ENCODE data around the gene C17orf67. TPM values are rescaled to one million over a fixed set of nuclear protein-coding genes. Genes with fewer than 3 reads are reported as not detected.

The C17orf67 gene
- total and polyA plus RNA-seq, 9 of the 15 experiments (the other 6 are each of a cell fraction or from before 2014, with no cell fraction given), result 0.07 to 1.7 (median 0.59) TPM

DNA sequence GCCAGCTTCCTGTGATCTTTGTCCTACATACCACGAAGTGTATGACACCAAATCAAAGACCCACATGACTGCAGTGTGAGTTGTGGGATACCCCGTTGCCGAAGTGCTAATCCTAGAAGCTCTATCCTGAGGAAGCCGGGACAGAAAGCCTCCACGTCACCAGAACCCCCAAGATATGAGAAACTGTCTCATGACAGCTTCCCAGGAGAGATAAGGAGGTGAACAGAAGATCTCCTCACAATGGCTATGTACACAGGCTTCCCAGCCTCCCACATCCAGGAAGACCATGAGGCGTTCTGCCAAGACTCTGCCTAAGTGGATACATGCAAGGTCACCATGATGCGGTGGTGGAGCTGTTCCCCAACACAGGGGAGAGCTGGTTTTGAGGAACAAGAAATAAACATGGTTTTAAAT, 43.1 kb upstream of the C17orf67 start (continued):
- TF ChIP-seq ZNF766 (CRISPR knock-in tag; conservative IDR thresholded peaks at IDR 0.05), result peak; percentile 69; the same call in 1 of the 2 replicates

DNA sequence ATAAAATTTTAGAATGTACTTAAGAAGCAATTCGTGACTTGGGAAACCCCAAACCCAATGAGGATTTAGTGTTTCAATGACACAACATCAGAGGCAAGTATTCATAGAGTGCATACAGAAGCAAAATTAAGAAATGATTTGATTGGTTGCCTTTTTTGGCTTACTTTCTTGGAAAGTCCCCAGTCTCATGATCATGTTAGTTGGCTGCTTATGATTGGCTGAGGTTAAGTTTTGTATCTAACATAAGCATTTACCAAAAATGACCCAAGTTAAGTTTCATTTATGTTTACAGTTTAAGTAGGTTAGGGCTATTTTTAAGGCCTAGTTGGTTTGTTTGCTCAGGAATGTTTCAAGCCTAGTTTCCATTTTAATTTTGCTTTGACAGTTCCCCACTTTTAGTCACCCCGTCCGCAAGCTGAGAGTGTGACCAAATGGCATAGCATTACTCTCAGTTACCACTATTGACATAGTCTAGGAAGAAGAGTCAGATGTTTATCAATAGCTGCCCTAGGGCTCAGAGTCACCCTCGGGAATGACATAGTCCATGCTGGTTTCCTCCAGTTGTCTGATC, 36.4 kb upstream of the C17orf67 start:
- no peak overlapping the region for H3K4me2 ChIP-seq (ENCODE audit: insufficient read depth, low read length)
- no peak overlapping the region for H3K27ac ChIP-seq (ENCODE audit: extremely low read depth, low read depth, low read length)
- FAIRE-seq (no peak), ATAC-seq (no peak), DNase-seq (ENCODE audit: extremely low read depth in 1 of 4, low spot score in 3 of 4) (no peak)
- H3K27me3 ChIP-seq (ENCODE audit: control insufficient read depth in 2 of 2, insufficient read depth in 2 of 2, low read length in 2 of 2), result no peaks in the 10 kb centered on the region
- no TSS peak for BruUV-seq (replicated peaks)
- H3K4me1 ChIP-seq (replicated peaks in 1 of 2; ENCODE audit: control insufficient read depth in 2 of 2, insufficient read depth in 2 of 2, low read length in 2 of 2), result no peaks in the 10 kb centered on the region
- in situ Hi-C loops (cut with MboI) (no loop called here), intact Hi-C loops (cut with micrococcal nuclease) (no loop called here)
- no peaks in the 10 kb centered on the region for H3K9me1 ChIP-seq (ENCODE audit: control insufficient read depth, insufficient read depth, low read length)
- WGBS (ENCODE audit: insufficient coverage, low coverage, missing lambda C conversion rate), result 70% methylated on average over 4 of the region's 4 CpGs
- H3K79me2 ChIP-seq (ENCODE audit: control insufficient read depth, insufficient read depth, low read length), result no peaks in the 10 kb centered on the region
- H3K9me3 ChIP-seq (replicated peaks; ENCODE audit: control insufficient read depth, insufficient read depth, low read depth, low read length), result no peaks in the 10 kb centered on the region
- CTCF ChIA-PET (ENCODE audit: low intra/inter-chr PET ratio), result no interaction called here
- TF ChIP-seq SMARCA4 (IDR thresholded peaks at IDR 0.05) (no peak), HNRNPL (IDR thresholded peaks at IDR 0.05; ENCODE audit: low read depth, low read length) (no peak), RAD51 (IDR thresholded peaks at IDR 0.05; ENCODE audit: borderline replicate concordance, low read depth) (no peak), TOE1 (IDR thresholded peaks at IDR 0.05; ENCODE audit: borderline replicate concordance) (no peak), TOE1 (CRISPR knock-in tag; IDR thresholded peaks at IDR 0.05; ENCODE audit: borderline replicate concordance, low read depth) (no peak), PHTF2 (CRISPR knock-in tag; IDR thresholded peaks at IDR 0.05) (no peak), NFYB (IDR thresholded peaks at IDR 0.05; ENCODE audit: extremely low read depth, insufficient read length) (no peak), RBM39 (optimal IDR thresholded peaks at IDR 0.05; ENCODE audit: low read depth, low read length) (no peak), COPS2 (conservative IDR thresholded peaks at IDR 0.05) (no peak), HEY1 (CRISPR knock-in tag; IDR thresholded peaks at IDR 0.05; ENCODE audit: borderline replicate concordance) (no peak), ZNF507 (tag; conservative IDR thresholded peaks at IDR 0.05) (no peak), MYC (IDR thresholded peaks at IDR 0.05; ENCODE audit: low read depth, low read length) (no peak), MYC (CRISPR knock-in tag; IDR thresholded peaks at IDR 0.05; ENCODE audit: borderline replicate concordance, low read depth) (no peak), NR3C1 (CRISPR knock-in tag; IDR thresholded peaks at IDR 0.05) (no peak), KAT7 (CRISPR knock-in tag; IDR thresholded peaks at IDR 0.05; ENCODE audit: borderline replicate concordance) (no peak)
- TF ChIP-seq, protein P1, sequence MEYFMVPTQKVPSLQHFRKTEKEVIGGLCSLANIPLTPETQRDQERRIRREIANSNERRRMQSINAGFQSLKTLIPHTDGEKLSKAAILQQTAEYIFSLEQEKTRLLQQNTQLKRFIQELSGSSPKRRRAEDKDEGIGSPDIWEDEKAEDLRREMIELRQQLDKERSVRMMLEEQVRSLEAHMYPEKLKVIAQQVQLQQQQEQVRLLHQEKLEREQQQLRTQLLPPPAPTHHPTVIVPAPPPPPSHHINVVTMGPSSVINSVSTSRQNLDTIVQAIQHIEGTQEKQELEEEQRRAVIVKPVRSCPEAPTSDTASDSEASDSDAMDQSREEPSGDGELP (CRISPR knock-in tag; IDR thresholded peaks at IDR 0.05; ENCODE audit: borderline replicate concordance), result no peak
- H3K36me3 ChIP-seq (ENCODE audit: control insufficient read depth, insufficient read depth, low read length), result peaks cover 7% of the 10 kb centered on the region; the same call in 2 of the 3 replicates
- POLR2A ChIA-PET, result interaction anchor here (0.7 to 1.3 kb wide), 2 partner anchors 13 to 66 kb away, joined by 3 read pairs; no protein-coding TSS in a partner anchor
- H3K4me3 ChIP-seq, result no peak overlapping the region
- no peaks in the 10 kb centered on the region for H4K20me1 ChIP-seq (replicated peaks; ENCODE audit: control insufficient read depth, insufficient read depth, low read length)
- no peak overlapping the region for H2AFZ ChIP-seq (ENCODE audit: low read depth, low read length)
- H3K9ac ChIP-seq (ENCODE audit: insufficient read depth in 1 of 2, low read depth in 2 of 2, low read length in 2 of 2), result no peak overlapping the region

All from K562 (cell line).